Activated naive CD4-positive, alpha-beta T cell treated with anti-CD3 and anti-CD28 coated beads for 36 hours (primary cell): Measurements from ENCODE around the gene HNRNPA0. TPM values are rescaled to one million over a fixed set of nuclear protein-coding genes. Genes with fewer than 3 reads are reported as not detected.
A peak's percentile ranks its signal among the peaks of the same experiment; 100 is the strongest.

ENCODE experiments used
- CTCF ChIA-PET: fragments of 350-600 bp; sonication (Branson Sonifier 250); formaldehyde crosslinking; loops from one replicate; lab custom pipeline; 2021; ENCODE audit warnings: antibody characterized with exemption; lab: Charles Lee
- DNase-seq: peaks from one replicate; pipeline ENCODE4 v3.0.0-alpha.2; 2020
- H3K27ac Mint-ChIP-seq: one replicate; pipeline ENCODE4 v1.8.0; 2021; ENCODE audit warnings: mild to moderate bottlenecking, mixed read lengths
- H3K27me3 Mint-ChIP-seq: one replicate; pipeline ENCODE4 v1.8.0; 2021; ENCODE audit warnings: low read depth, mixed read lengths
- H3K36me3 Mint-ChIP-seq: one replicate; pipeline ENCODE4 v1.8.0; 2021; ENCODE audit warnings: low read depth, mixed read lengths
- H3K4me1 Mint-ChIP-seq: one replicate; pipeline ENCODE4 v1.8.0; 2021; ENCODE audit warnings: low read depth, mixed read lengths
- H3K4me3 Mint-ChIP-seq: one replicate; pipeline ENCODE4 v1.8.0; 2021; ENCODE audit warnings: mild to moderate bottlenecking, moderate library complexity, mixed read lengths
- H3K9me3 Mint-ChIP-seq: one replicate; pipeline ENCODE4 v1.8.0; 2021; ENCODE audit warnings: mixed read lengths
- intact Hi-C: fragments of 100-400 bp; cut with micrococcal nuclease; formaldehyde crosslinking; loops from one replicate; pipeline ENCODE4 v1.15.1; 2023
- total RNA-seq, 2 experiments: library from RNA; stranded (reverse); gene quantifications; one replicate each; pipeline ENCODE4 v1.2.3, GENCODE V29; 2021

HNRNPA0 gene
- total RNA-seq, 2 experiments from 2014 or later: 27.2 to 28.6 TPM

DNA sequence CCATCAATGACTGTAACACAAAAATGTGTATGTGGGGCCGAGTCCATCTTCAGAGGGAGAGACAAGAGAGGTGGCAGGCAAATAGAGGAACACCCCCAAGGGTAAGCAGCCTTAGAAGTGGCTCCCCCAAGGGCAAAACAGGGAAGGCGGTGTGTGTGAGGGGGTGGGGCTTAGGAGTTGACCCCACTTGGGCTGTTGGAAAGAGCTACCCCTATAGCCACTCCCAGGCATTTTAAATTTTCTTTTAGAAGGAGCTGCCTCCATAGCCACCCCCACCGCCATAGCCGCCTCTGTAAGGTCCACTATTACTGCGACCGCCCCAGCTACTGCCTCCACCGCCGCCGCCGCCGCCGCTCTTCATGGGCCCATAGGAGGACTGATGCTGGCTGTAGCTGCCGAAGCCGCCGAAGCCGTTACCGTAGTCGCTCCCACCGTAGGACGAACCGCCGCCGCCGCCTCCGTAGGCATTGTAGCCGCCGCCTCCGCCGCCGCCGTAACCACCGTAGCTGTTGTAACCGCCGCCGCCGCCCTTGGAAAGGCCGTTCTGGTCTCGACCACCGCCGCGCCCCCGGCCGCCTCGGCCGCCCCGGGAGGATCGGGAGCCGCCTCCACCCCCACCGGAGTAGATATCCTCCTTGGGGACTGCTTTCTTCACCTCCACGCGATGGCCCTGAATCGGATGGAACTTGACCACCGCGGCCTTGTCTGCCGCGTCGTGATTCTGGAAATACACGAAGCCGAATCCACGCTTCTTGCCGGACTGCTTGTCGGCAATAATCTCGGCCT is 1.1 kb downstream of the HNRNPA0 start:
- DNase-seq: peak; percentile 55
- Mint-ChIP-seq H3K9me3 (no peaks in the 10 kb centered on the region), H3K4me1 (peaks cover 19% of the 10 kb centered on the region), H3K36me3 (peaks cover 32% of the 10 kb centered on the region), H3K27me3 (no peaks in the 10 kb centered on the region), H3K27ac (peak overlapping the region; percentile 98), H3K4me3 (peak overlapping the region; percentile 92)
- intact Hi-C loops: loop anchor here (1.0 to 10.0 kb wide), 2 partner anchors 599 to 1542 kb away; partner anchors contain the start of genes KDM3B and MATR3
- CTCF ChIA-PET: interaction anchor here (1.0 to 1.4 kb wide), 5 partner anchors 11 to 135 kb away, joined by 4 to 10 read pairs (median 6); partner anchors contain the start of gene PKD2L2

DNA sequence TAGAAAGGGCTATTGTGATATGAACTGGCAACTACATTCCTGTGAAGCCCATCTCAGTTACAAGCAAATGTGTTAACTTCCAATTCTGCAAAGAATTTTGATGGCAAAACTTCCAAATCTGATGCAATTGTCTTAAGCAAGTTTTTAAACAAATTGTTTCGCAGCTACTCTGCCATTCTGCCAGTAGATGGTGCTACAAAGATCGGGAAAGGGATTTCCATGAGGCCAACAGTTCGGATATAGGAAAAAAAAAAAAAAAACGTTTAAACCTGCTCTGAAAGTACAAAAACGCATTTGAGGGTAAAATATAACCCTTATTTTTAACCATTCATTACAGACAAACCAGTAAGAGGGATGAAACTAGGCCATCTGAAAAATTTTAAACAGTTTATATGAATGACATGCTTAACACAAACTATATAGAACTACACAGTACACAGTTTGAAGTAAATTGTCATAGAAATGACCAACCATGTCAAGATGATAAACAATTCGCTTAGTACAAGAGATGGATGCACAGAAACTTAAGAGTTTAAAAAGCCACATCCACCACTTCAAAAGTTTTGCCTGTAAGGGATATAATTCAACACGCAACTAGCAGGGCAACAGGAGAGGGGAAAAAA is 2.2 kb downstream of the HNRNPA0 start:
- CTCF ChIA-PET: interaction anchor here (0.6 to 3.8 kb wide), 14 partner anchors 9 to 184 kb away, joined by 3 to 56 read pairs (median 4); partner anchors contain the start of gene KLHL3
- no peaks in the 10 kb centered on the region for H3K9me3 Mint-ChIP-seq
- peaks cover 19% of the 10 kb centered on the region for H3K4me1 Mint-ChIP-seq
- peak overlapping the region; percentile 92 for H3K4me3 Mint-ChIP-seq
- no peak for DNase-seq
- H3K36me3 Mint-ChIP-seq: peaks cover 32% of the 10 kb centered on the region
- H3K27ac Mint-ChIP-seq: peak overlapping the region; percentile 98
- no peaks in the 10 kb centered on the region for H3K27me3 Mint-ChIP-seq
- intact Hi-C loops: loop anchor here (1.0 to 10.0 kb wide), 2 partner anchors 381 to 1543 kb away; partner anchors contain the start of gene MATR3

DNA sequence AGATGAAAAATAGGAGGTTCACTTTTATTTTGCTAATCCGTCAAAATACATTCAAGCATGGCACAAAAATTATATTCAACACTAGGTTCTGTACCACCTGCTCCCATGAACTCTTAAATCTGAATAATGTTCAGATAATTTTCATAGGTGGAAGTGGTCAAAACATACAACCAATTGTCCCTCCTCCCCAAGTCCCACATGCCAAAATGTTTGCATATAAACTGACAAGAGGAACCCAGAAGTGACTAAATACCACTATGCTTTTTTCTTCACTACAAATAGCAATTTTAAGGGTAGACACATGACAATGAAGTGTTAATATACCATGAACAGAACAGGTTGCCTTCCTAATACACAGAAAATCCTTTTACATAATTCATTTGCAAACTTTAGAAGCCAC is 3.7 kb downstream of the HNRNPA0 start:
- Mint-ChIP-seq H3K27me3 (no peaks in the 10 kb centered on the region), H3K36me3 (peaks cover 32% of the 10 kb centered on the region), H3K4me1 (peaks cover 19% of the 10 kb centered on the region), H3K9me3 (no peaks in the 10 kb centered on the region), H3K27ac (no peak overlapping the region), H3K4me3 (no peak overlapping the region)
- DNase-seq: no peak
- intact Hi-C loops: loop anchor here (10.0 kb wide), 1 partner anchor 1544 kb away; the partner anchor contains the start of gene MATR3
- CTCF ChIA-PET: interaction anchor here (3.8 to 19.2 kb wide), 2 partner anchors 10 to 92 kb away, joined by 56 to 508 read pairs; no protein-coding TSS in a partner anchor

DNA sequence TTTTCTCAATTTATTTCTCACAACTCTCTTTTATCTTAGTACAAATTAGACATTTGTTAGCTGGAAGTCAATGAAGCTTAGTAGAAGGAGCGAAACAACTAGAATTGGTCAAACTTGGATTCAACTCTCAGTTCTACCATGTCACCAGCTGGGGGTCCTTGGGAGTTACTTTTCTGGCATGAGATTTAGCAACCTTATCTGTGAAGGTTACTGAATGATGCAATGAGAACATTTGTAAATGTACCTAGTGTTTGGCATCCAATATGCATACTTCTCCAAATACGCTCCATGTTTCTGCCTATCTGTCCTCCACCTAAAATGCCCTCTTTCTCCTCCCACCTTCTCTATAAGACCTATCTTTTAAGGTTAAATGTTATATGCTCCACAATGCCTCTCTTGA is 6.3 kb downstream of the HNRNPA0 start:
- Mint-ChIP-seq H3K4me3 (no peak overlapping the region), H3K27ac (no peak overlapping the region), H3K27me3 (no peaks in the 10 kb centered on the region), H3K36me3 (peaks cover 20% of the 10 kb centered on the region), H3K4me1 (peaks cover 14% of the 10 kb centered on the region), H3K9me3 (no peaks in the 10 kb centered on the region)
- intact Hi-C loops: no loop called here
- CTCF ChIA-PET: interaction anchor here (1.1 to 19.2 kb wide), 3 partner anchors 15 to 118 kb away, joined by 3 to 508 read pairs (median 4); no protein-coding TSS in a partner anchor
- DNase-seq: no peak

DNA sequence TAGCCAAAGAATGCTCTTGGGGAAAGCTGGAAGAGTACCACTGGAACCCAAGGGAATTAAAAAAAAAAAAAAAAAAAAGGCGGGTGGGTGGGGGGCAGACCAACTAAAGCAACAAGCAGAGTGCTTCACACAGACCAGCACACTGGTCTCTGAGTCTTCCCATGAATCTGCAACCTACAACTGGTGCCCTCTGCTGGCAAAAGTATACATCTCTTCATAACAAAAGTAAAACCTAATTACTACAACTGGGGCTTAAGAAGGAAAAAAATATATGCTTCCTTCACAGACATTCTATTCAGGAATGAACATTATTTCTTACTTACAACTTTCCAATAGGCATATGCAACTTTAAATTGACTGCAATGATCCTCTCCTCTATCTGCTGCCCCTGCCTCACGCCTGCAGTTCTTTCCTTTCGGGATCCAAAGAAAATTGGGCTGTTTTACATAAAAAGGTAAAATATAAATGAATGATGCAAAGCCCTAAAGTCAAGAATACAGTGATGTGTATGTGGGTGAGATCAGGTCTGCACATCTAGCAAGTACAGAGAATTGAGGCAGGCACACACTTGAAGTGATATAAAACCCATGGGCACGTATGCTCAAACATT is 11.0 kb downstream of the HNRNPA0 start:
- intact Hi-C loops: loop anchor here (1.0 kb wide), 2 partner anchors 83 to 114 kb away; no protein-coding TSS in a partner anchor
- Mint-ChIP-seq H3K36me3 (no peaks in the 10 kb centered on the region), H3K27me3 (no peaks in the 10 kb centered on the region), H3K4me3 (no peak overlapping the region), H3K4me1 (peaks cover 15% of the 10 kb centered on the region), H3K27ac (no peak overlapping the region), H3K9me3 (peaks cover 4% of the 10 kb centered on the region)
- DNase-seq: peak; percentile 78
- CTCF ChIA-PET: interaction anchor here (0.6 to 19.2 kb wide), 35 partner anchors 7 to 464 kb away, joined by 3 to 508 read pairs (median 6); no protein-coding TSS in a partner anchor

DNA sequence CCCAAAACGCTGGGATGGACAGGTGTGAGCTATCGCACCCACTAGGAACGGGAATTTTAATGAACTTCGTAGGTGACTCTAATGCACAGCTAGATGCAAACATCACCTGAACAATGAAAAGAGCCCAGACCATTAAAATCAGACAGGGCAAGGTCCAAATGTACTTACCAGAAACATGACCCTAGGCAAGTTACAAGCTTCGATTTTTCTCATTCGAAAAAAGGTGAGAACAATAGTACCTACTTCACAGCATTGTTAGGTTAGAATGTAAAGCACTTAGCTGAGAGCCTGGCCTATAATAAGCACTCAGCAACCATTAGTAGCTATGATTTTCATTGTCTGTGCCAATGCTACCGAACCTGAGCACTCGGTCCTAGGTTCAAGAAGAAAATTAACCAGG is 12.4 kb downstream of the HNRNPA0 start:
- Mint-ChIP-seq H3K27ac (no peak overlapping the region), H3K9me3 (peaks cover 8% of the 10 kb centered on the region), H3K27me3 (no peaks in the 10 kb centered on the region), H3K4me1 (peaks cover 15% of the 10 kb centered on the region), H3K36me3 (peaks cover 2% of the 10 kb centered on the region), H3K4me3 (no peak overlapping the region)
- DNase-seq: no peak
- CTCF ChIA-PET: interaction anchor here (0.9 to 19.2 kb wide), 27 partner anchors 9 to 328 kb away, joined by 3 to 508 read pairs (median 8); no protein-coding TSS in a partner anchor
- intact Hi-C loops: no loop called here

DNA sequence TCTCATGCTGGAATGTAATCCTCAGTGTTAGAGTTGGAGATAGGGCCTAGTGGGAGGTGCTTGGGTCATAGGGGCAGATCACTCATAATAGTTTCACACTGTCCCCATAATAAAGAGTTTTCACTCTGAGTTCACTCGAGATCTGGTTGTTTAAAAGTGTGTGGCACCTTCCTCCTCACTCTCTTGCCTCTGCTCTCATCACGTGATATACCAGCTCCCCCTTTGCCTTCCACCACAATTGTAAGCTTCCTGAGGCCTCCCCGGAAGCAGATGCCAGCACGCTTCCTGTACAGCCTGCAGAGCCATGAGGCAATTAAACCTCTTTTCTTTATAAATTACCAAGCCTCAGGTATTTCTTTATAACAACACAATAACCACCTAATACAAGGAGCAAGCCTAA is 14.4 kb downstream of the HNRNPA0 start:
- H3K4me3 Mint-ChIP-seq: no peak overlapping the region
- H3K36me3 Mint-ChIP-seq: peaks cover 2% of the 10 kb centered on the region
- H3K27ac Mint-ChIP-seq: no peak overlapping the region
- CTCF ChIA-PET: interaction anchor here (1.5 to 19.2 kb wide), 6 partner anchors 11 to 109 kb away, joined by 5 to 508 read pairs (median 62); no protein-coding TSS in a partner anchor
- peaks cover 15% of the 10 kb centered on the region for H3K4me1 Mint-ChIP-seq
- intact Hi-C loops: no loop called here
- H3K27me3 Mint-ChIP-seq: no peaks in the 10 kb centered on the region
- no peak for DNase-seq
- peaks cover 8% of the 10 kb centered on the region for H3K9me3 Mint-ChIP-seq

DNA sequence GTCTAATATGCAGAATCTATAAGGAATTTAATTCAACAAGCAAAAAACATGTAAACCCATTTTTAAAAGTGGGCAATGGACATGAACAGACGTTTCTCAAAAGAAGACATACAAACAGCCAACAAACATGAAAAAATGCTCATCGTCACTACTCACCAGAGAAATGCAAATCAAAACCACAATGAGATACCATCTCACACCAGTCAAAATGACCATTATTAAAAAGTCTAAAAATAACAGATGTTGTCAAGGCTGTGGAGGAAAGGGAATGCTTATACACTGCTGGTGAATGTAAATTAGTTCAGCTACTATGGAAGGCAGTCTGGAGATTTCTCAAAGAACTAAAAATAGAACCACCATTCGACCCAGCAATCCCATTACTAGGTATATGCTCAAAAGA is 15.2 kb downstream of the HNRNPA0 start:
- no peaks in the 10 kb centered on the region for H3K27me3 Mint-ChIP-seq
- H3K4me3 Mint-ChIP-seq: no peak overlapping the region
- peaks cover 2% of the 10 kb centered on the region for H3K36me3 Mint-ChIP-seq
- CTCF ChIA-PET: interaction anchor here (0.6 to 19.2 kb wide), 5 partner anchors 11 to 108 kb away, joined by 4 to 508 read pairs (median 56); no protein-coding TSS in a partner anchor
- intact Hi-C loops: no loop called here
- H3K27ac Mint-ChIP-seq: no peak overlapping the region
- H3K9me3 Mint-ChIP-seq: peaks cover 8% of the 10 kb centered on the region
- DNase-seq: no peak
- H3K4me1 Mint-ChIP-seq: peaks cover 22% of the 10 kb centered on the region

DNA sequence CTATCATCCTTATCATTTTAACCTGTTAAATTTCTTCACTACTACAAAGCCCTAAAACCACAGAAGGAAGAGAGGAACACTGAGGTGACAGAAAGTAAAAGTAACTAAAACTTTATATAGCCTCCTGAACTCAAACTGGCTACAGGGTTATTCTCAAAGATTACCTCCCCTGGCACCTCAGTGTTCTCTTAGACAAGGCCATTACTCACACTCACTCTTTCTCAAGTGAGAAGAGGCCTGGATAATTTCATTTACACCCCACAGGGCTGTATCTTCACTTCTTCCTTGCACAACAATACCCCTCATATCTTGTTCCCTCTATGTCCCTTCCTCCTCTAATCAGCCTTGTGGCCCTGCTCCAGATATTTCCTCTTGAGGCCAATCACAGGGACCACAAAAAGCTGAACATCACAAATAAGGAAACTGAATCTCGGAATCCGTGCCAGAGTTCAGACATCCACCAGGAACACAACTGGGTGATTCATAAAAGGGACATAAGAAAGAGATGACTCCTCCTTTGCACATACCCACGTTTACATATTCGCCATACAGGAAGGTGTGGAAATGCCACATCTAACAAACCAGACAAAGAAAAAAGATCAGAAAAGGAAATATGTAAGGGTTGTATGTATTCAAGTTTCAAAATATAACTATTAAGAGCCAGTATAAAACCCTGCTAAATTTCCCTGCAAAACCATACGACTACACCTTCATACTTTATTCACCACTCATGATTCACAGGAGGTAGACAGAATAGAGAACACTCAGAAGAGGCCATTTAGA is 16.6 kb downstream of the HNRNPA0 start:
- Mint-ChIP-seq H3K36me3 (peaks cover 2% of the 10 kb centered on the region), H3K9me3 (peaks cover 8% of the 10 kb centered on the region), H3K27me3 (no peaks in the 10 kb centered on the region), H3K27ac (no peak overlapping the region), H3K4me3 (peak overlapping the region; percentile 50), H3K4me1 (peaks cover 37% of the 10 kb centered on the region)
- CTCF ChIA-PET: interaction anchor here (1.2 to 19.2 kb wide), 5 partner anchors 41 to 108 kb away, joined by 3 to 508 read pairs (median 20); no protein-coding TSS in a partner anchor
- peak; percentile 58 for DNase-seq
- intact Hi-C loops: loop anchor here (1.0 kb wide), 3 partner anchors 17 to 71 kb away; partner anchors contain the start of gene HNRNPA0

DNA sequence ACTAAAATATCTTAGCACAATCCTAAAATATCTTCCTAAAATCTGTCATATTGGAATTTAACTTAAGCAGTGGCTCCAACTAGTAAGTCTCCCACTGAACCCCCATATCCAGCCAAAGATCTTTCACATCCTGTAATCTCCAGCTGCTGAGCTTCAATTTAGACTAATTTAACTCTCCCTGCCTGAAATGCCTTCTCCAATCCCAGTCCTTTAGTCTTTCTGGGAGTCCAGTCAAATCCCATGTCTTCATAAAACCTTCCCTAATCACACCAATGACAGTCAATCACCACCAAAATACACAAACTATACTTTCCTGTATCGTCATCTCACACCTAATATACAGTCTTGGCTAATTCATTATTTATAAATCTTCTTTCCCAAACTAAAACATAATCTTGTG is 17.7 kb downstream of the HNRNPA0 start:
- intact Hi-C loops: no loop called here
- no peak for DNase-seq
- H3K4me1 Mint-ChIP-seq: peaks cover 47% of the 10 kb centered on the region
- H3K27me3 Mint-ChIP-seq: no peaks in the 10 kb centered on the region
- no peak overlapping the region for H3K4me3 Mint-ChIP-seq
- CTCF ChIA-PET: interaction anchor here (0.7 to 19.2 kb wide), 8 partner anchors 10 to 108 kb away, joined by 3 to 508 read pairs (median 5); no protein-coding TSS in a partner anchor
- H3K36me3 Mint-ChIP-seq: peaks cover 2% of the 10 kb centered on the region
- no peak overlapping the region for H3K27ac Mint-ChIP-seq
- peaks cover 8% of the 10 kb centered on the region for H3K9me3 Mint-ChIP-seq
